ENCODE results near the gene CDYL2. TPM values are rescaled to one million over a fixed set of nuclear protein-coding genes. Genes with fewer than 3 reads are reported as not detected.
"Not testable (repeated sequence)": the region's sequence is repeated elsewhere in the genome, so short reads cannot be mapped to it uniquely, and the experiment has no call there.

Gene CDYL2
- total RNA-seq, 6 donors from 2014 or later = 6.0 to 16.7 (median 8.0) TPM

DNA sequence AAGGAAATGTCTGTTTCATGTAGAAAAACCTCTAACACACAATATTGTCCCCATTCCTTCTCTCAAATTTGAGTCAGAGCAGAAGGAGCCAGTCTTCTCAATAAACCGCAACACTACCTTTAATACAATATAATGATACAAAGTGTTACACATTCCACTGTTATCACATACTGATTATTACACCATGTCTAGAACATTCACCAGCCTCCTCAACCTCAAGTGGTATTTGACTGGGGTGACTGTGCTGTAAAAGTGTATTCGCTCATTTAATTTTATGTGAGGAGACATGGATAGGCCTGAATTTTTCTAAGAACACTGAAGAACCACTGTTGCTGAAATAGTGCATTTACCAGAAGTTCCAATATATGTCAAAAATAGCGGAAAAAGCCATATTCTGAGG lies 10.3 kb downstream of the CDYL2 start:
- no peaks in the 10 kb centered on the region for H3K9me3 ChIP-seq
- no peak for TF ChIP-seq EP300 (IDR thresholded peaks at IDR 0.05)
- no peak for TF ChIP-seq POLR2AphosphoS5 (IDR thresholded peaks at IDR 0.05)
- TF ChIP-seq POLR2A (IDR thresholded peaks at IDR 0.05) = no peak
- TF ChIP-seq, protein P1, sequence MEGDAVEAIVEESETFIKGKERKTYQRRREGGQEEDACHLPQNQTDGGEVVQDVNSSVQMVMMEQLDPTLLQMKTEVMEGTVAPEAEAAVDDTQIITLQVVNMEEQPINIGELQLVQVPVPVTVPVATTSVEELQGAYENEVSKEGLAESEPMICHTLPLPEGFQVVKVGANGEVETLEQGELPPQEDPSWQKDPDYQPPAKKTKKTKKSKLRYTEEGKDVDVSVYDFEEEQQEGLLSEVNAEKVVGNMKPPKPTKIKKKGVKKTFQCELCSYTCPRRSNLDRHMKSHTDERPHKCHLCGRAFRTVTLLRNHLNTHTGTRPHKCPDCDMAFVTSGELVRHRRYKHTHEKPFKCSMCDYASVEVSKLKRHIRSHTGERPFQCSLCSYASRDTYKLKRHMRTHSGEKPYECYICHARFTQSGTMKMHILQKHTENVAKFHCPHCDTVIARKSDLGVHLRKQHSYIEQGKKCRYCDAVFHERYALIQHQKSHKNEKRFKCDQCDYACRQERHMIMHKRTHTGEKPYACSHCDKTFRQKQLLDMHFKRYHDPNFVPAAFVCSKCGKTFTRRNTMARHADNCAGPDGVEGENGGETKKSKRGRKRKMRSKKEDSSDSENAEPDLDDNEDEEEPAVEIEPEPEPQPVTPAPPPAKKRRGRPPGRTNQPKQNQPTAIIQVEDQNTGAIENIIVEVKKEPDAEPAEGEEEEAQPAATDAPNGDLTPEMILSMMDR (IDR thresholded peaks at IDR 0.05) = no peak
- no peaks in the 10 kb centered on the region for H3K36me3 ChIP-seq
- no peaks in the 10 kb centered on the region for H3K4me1 ChIP-seq
- DNase-seq (no peak), ATAC-seq (ENCODE audit: low FRiP score in 2 of 2) (no peak)
- WGBS, 2 donors = 83 to 95% methylated on average over 3 of the region's 3 CpGs
- H3K4me3 ChIP-seq = no peak overlapping the region
- no peaks in the 10 kb centered on the region for H3K27me3 ChIP-seq
- H3K27ac ChIP-seq = no peak overlapping the region

DNA sequence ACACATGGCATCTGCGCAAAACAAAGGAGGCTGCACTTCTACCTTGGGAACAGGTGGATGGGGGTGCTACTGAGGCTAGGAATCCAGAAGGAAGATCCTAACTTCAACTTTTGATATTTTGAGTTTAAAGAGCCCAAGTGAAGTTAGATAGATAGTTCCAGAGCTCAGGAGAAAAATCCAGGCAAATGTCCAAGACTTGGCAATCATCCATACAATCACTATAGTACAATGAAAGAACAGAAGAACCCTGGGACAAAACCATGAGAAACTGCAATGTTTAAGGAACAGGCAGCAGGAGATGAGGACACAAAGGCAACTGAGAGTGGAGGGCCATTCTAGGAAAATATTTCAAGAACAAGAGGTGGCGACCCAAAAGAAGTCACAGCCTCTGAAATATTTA lies 12.4 kb downstream of the CDYL2 start:
- no peaks in the 10 kb centered on the region for H3K27me3 ChIP-seq
- no peaks in the 10 kb centered on the region for H3K4me1 ChIP-seq
- no peak overlapping the region for H3K27ac ChIP-seq
- 87 to 92% methylated on average over 2 of the region's 2 CpGs for WGBS, 2 donors
- no peak overlapping the region for H3K4me3 ChIP-seq
- TF ChIP-seq, protein P1 (IDR thresholded peaks at IDR 0.05) = no peak
- no peak for TF ChIP-seq POLR2A (IDR thresholded peaks at IDR 0.05)
- TF ChIP-seq POLR2AphosphoS5 (IDR thresholded peaks at IDR 0.05) = no peak
- TF ChIP-seq EP300 (IDR thresholded peaks at IDR 0.05) = no peak
- H3K9me3 ChIP-seq = no peaks in the 10 kb centered on the region
- no peak for DNase-seq
- ATAC-seq (ENCODE audit: low FRiP score in 2 of 2) = no peak
- H3K36me3 ChIP-seq = no peaks in the 10 kb centered on the region

DNA sequence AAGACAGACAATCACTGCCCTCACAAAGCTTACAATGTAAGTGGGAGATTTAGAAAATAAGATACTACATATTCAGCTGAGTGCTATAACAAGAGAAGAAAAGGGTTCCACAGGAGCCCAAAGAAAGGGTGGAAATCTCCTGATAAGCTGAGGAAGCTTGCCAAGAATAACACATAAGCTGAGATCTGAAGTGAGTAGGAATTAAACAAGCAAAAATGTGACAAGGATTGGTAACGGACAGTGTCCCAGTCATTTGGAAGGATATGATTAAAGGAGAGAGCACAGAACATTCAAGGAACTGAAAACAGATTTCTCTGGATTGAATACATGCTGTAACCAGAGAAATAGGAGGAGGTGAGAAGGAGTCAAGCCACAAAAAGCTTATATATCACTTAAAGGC lies 13.0 kb downstream of the CDYL2 start:
- Histone ChIP-seq H3K27ac (no peak overlapping the region), H3K4me3 (no peak overlapping the region), H3K4me1 (no peaks in the 10 kb centered on the region), H3K36me3 (no peaks in the 10 kb centered on the region), H3K9me3 (no peaks in the 10 kb centered on the region), H3K27me3 (no peaks in the 10 kb centered on the region)
- no peak for ATAC-seq (ENCODE audit: low FRiP score in 2 of 2)
- 45 to 53% methylated on average over 1 of the region's 1 CpG for WGBS, 2 donors
- no peak for DNase-seq
- TF ChIP-seq EP300 (IDR thresholded peaks at IDR 0.05) = no peak
- TF ChIP-seq POLR2AphosphoS5 (IDR thresholded peaks at IDR 0.05) = no peak
- TF ChIP-seq, protein P1 (IDR thresholded peaks at IDR 0.05) = no peak
- TF ChIP-seq POLR2A (IDR thresholded peaks at IDR 0.05) = no peak

DNA sequence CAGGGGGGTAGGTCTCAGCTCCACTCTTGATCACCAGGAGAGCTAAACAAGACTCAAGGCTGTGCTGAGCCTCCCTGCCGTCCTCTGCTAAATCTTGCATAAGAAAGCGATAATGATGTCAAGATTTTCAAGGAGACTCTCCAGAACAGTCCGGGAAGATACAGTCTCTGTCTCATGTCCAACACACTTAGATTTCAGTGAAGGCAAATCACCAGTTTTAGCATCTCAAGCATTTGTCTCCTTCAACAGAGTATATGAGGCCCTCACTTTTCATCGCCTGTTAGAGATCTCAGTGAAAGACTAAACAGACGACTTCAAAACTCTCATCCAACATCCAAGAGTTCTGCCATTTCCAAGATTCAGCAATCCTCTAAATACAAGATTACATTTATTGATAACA lies 13.6 kb downstream of the CDYL2 start:
- Histone ChIP-seq H3K4me3 (no peak overlapping the region), H3K27ac (no peak overlapping the region), H3K27me3 (no peaks in the 10 kb centered on the region), H3K9me3 (no peaks in the 10 kb centered on the region), H3K36me3 (no peaks in the 10 kb centered on the region), H3K4me1 (no peaks in the 10 kb centered on the region)
- no peak for TF ChIP-seq POLR2AphosphoS5 (IDR thresholded peaks at IDR 0.05)
- TF ChIP-seq, protein P1 (IDR thresholded peaks at IDR 0.05) = no peak
- no peak for TF ChIP-seq EP300 (IDR thresholded peaks at IDR 0.05)
- TF ChIP-seq POLR2A (IDR thresholded peaks at IDR 0.05) = no peak
- WGBS, 2 donors = 92 to 93% methylated on average over 5 of the region's 5 CpGs
- ATAC-seq (ENCODE audit: low FRiP score in 2 of 2) (no peak), DNase-seq (no peak)

GRCh38 chr16:80788027-80788426 lies 16.4 kb downstream of the CDYL2 start:
- H3K27me3 ChIP-seq = no peaks in the 10 kb centered on the region
- WGBS, 2 donors = 52 to 63% methylated on average over 2 of the region's 2 CpGs
- no peaks in the 10 kb centered on the region for H3K36me3 ChIP-seq
- DNase-seq (no peak), ATAC-seq (ENCODE audit: low FRiP score in 2 of 2) (no peak)
- TF ChIP-seq EP300 (IDR thresholded peaks at IDR 0.05) (no peak), POLR2AphosphoS5 (IDR thresholded peaks at IDR 0.05) (no peak), POLR2A (IDR thresholded peaks at IDR 0.05) (no peak)
- TF ChIP-seq, protein P1 (IDR thresholded peaks at IDR 0.05) = no peak
- no peaks in the 10 kb centered on the region for H3K4me1 ChIP-seq
- no peak overlapping the region for H3K4me3 ChIP-seq
- H3K9me3 ChIP-seq = peaks cover 0 to 2% (median 0%) of the 10 kb centered on the region in 4 donors
- H3K27ac ChIP-seq = no peak overlapping the region

DNA sequence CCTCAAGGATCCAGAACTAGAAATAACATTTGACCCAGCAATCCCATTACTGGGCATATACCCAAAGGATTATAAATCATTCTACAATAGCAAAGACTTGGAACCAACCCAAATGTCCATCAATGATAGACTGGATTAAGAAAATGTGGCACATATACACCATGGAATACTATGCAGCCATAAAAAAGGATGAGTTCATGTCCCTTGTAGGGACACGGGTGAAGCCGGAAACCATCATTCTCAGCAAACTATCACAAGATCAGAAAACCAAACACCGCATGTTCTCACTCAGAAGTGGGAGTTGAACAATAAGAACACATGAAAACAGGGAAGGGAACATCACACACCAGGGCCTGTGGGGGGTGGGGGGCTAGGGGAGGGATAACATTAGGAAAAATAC lies 17.8 kb downstream of the CDYL2 start:
- ATAC-seq (ENCODE audit: low FRiP score in 2 of 2); H3K36me3 ChIP-seq; H3K4me1 ChIP-seq; H3K27me3 ChIP-seq; DNase-seq; H3K9me3 ChIP-seq; H3K27ac ChIP-seq; H3K4me3 ChIP-seq: not testable (repeated sequence)
- 94 to 98% methylated on average over 3 of the region's 3 CpGs for WGBS, 2 donors
